Tibial artery (tissue), 4 donors: ENCODE measurements around the gene COLGALT1.

ENCODE experiments used
- DNase-seq, 2 donors: peaks; one replicate each; pipeline ENCODE4 v3.0.0-alpha.2; 2019
- H3K27ac ChIP-seq, 2 donors: fragments of 200-600 bp; sonication (generic) in 1 of 2; 1 replicate in 1 of 2; 2 replicates in 1 of 2; pipeline ENCODE4 v1.5.1; 2018 to 2019; ENCODE audit warnings: mild to moderate bottlenecking in 1 of 2
- H3K27me3 ChIP-seq, 2 donors: fragments of 200-600 bp; sonication (generic) in 1 of 2; one replicate each; pipeline versions ENCODE4 v1.5.1 to v1.6.0; 2016 to 2019
- H3K36me3 ChIP-seq, 3 donors: fragments of 200-600 bp; sonication (generic) in 2 of 3; one replicate each; pipeline ENCODE4 v1.5.1; 2016 to 2019; ENCODE audit warnings: mild to moderate bottlenecking in 2 of 3
- H3K4me1 ChIP-seq, 4 donors: fragments of 200-600 bp; sonication (generic) in 2 of 4; 1 replicate in 3 of 4; 2 replicates in 1 of 4; pipeline ENCODE4 v1.5.1; 2016 to 2019
- H3K4me3 ChIP-seq, 2 donors: fragments of 200-600 bp; sonication (generic) in 1 of 2; 1 replicate in 1 of 2; 2 replicates in 1 of 2; pipeline ENCODE4 v1.5.1; 2018 to 2019; ENCODE audit warnings: mild to moderate bottlenecking in 2 of 2
- H3K9me3 ChIP-seq, 3 donors: fragments of 200-600 bp; sonication (generic) in 1 of 3; one replicate each; pipeline ENCODE4 v1.5.1; 2016 to 2019
- intact Hi-C: fragments of 100-400 bp; cut with DNase I; formaldehyde crosslinking; loops from one replicate; pipeline ENCODE4 v1.15.0; 2023; ENCODE audit warnings: low total_unique reads
- TF ChIP-seq, protein P1 (sequence below), 2 experiments: fragments of 200-600 bp in 1 of 2; fragments of 450-650 bp in 1 of 2; IDR thresholded peaks; one replicate each; pipeline ENCODE4 v1.5.1; 2017 to 2019; ENCODE audit warnings: antibody characterized with exemption in 2 of 2, mild to moderate bottlenecking in 1 of 2, moderate library complexity in 1 of 2

The COLGALT1 gene

DNA sequence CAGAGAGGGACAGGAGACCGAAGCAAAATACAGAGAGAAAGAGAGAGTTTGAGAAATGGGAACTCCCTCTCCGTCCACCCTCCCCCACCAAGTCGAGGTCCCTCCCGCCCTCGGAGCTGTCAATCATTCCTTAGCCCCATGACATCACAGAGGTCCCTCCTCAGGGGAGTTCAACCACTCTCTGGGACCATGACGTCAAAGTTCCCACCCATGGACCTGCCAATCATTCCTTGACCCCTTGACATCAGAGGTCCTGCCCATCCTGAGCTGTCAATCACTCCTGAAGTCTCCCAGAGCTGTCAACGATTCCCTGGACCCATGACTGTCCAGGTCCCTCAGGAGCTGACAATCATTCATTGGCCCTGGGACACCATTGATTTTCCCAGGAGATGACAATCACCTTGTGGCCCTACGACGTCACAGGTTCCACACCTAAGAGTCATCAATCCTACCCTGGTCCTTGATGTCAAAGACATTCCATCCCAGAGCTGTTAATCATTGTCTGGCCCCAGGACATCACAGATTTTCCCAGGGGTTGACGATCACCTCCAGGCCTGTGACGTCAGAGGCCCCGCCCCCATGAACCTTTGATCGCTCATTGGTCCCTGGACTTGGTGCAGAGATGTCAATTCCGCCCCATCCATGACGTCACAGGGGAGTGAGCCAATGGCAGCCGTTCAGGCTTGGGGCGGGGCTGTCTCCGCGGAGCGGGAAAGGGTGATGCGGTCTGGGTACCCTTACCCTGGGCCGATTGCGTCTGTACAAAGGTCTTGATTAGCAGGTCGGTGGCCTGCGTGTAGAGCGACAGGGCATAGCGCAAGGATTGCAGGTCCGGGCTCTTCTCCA lies 61.7 kb downstream of the COLGALT1 start:
- H3K4me1 ChIP-seq = peaks cover 0 to 11% (median 6%) of the 10 kb centered on the region in 4 donors
- intact Hi-C loops = no loop called here
- TF ChIP-seq, protein P1, sequence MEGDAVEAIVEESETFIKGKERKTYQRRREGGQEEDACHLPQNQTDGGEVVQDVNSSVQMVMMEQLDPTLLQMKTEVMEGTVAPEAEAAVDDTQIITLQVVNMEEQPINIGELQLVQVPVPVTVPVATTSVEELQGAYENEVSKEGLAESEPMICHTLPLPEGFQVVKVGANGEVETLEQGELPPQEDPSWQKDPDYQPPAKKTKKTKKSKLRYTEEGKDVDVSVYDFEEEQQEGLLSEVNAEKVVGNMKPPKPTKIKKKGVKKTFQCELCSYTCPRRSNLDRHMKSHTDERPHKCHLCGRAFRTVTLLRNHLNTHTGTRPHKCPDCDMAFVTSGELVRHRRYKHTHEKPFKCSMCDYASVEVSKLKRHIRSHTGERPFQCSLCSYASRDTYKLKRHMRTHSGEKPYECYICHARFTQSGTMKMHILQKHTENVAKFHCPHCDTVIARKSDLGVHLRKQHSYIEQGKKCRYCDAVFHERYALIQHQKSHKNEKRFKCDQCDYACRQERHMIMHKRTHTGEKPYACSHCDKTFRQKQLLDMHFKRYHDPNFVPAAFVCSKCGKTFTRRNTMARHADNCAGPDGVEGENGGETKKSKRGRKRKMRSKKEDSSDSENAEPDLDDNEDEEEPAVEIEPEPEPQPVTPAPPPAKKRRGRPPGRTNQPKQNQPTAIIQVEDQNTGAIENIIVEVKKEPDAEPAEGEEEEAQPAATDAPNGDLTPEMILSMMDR (IDR thresholded peaks at IDR 0.05) = no peak
- peaks cover 0 to 12% (median 10%) of the 10 kb centered on the region in 3 donors for H3K9me3 ChIP-seq
- no peak overlapping the region for H3K27ac ChIP-seq
- DNase-seq = no peak
- peak overlapping the region in 1 of 2 donors; percentile 19 for H3K4me3 ChIP-seq
- peaks cover 0 to 5% (median 0%) of the 10 kb centered on the region in 3 donors for H3K36me3 ChIP-seq
- H3K27me3 ChIP-seq = peaks cover 0 to 61% of the 10 kb centered on the region in 2 donors

DNA sequence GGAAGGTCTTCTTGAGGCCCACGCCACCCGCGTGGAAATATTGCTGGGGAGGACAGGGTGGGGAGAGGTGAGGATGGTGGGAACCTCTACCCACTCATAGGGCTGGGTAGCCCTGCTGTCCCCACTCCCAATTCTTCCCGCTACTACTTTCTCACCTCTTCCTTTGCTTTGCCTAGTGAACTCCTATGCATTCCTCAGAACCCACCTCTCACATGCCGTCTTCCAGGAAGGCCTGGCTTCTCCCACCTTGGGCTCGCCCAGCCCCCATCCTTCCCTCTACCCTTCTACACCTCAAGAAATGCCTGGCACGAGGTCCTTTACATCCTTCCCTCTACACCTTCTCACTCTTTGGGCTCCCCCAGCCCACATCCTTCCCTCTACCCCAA lies 62.4 kb downstream of the COLGALT1 start:
- peaks cover 0 to 11% (median 6%) of the 10 kb centered on the region in 4 donors for H3K4me1 ChIP-seq
- peaks cover 0 to 59% of the 10 kb centered on the region in 2 donors for H3K27me3 ChIP-seq
- intact Hi-C loops = no loop called here
- no peak overlapping the region for H3K4me3 ChIP-seq
- no peak overlapping the region for H3K27ac ChIP-seq
- TF ChIP-seq, protein P1 (IDR thresholded peaks at IDR 0.05) = no peak
- no peak for DNase-seq
- H3K9me3 ChIP-seq = peaks cover 0 to 12% (median 10%) of the 10 kb centered on the region in 3 donors
- H3K36me3 ChIP-seq = peaks cover 0 to 5% (median 0%) of the 10 kb centered on the region in 3 donors

DNA sequence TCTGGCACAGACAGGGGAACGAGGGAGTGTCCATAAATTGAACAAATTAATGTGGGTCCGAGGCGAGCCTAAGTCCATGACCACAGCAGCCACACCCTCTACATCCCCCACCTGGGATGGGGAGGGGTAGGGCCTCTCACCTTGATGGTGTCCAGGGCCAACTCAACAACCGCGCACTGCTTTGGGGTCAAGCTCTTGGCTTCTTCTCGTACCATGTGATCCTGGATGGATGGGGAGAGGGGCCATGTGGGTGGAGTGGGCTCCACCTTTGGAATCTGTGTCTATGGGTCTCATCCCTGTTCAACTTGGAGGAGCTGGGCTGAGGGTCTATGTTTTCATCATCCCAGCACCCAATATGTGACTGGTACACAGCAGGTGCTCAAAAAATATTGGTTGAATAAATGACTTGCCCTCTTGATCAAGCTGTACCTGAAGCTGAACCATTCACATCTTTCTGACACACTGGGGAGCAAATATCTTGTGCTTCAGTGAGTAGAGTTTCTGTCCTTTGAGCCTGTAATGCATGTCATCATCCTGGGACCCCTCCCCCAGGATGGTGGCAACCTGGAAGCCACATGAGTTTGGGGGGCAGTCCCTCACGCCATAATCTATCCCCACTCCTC lies 62.9 kb downstream of the COLGALT1 start:
- Histone ChIP-seq H3K36me3 (peaks cover 0 to 5% (median 0%) of the 10 kb centered on the region in 3 donors), H3K27ac (no peak overlapping the region), H3K27me3 (peaks cover 0 to 59% of the 10 kb centered on the region in 2 donors), H3K4me3 (no peak overlapping the region), H3K9me3 (peaks cover 0 to 12% (median 10%) of the 10 kb centered on the region in 3 donors), H3K4me1 (peaks cover 0 to 11% (median 6%) of the 10 kb centered on the region in 4 donors)
- no peak for DNase-seq
- intact Hi-C loops = no loop called here
- TF ChIP-seq, protein P1 (IDR thresholded peaks at IDR 0.05) = no peak

DNA sequence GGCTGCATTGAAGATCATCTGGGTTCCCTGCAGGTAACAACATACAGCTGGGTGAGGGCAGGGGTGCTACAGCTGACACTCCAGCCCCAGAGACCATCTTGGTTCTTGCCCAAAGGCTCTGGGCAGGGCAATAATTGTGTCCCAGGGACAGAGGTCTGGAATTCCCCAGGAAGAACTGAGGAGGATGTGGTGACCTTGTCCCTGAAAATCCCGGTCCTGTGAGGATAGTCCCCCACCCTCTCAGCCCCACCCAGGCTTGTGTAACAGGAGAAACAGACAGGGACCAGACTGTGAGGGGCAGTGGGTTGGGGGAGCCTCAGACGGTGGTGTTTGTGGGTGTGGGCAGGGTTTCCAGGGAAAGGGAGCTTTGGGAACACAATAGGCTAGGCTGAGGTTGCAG lies 63.5 kb downstream of the COLGALT1 start:
- Histone ChIP-seq H3K4me1 (peaks cover 0 to 11% (median 6%) of the 10 kb centered on the region in 4 donors), H3K4me3 (no peak overlapping the region), H3K36me3 (peaks cover 0 to 5% (median 0%) of the 10 kb centered on the region in 3 donors), H3K9me3 (peaks cover 0 to 12% (median 10%) of the 10 kb centered on the region in 3 donors), H3K27me3 (peaks cover 0 to 59% of the 10 kb centered on the region in 2 donors), H3K27ac (no peak overlapping the region)
- intact Hi-C loops = no loop called here
- TF ChIP-seq, protein P1 (IDR thresholded peaks at IDR 0.05) = no peak
- DNase-seq = no peak

DNA sequence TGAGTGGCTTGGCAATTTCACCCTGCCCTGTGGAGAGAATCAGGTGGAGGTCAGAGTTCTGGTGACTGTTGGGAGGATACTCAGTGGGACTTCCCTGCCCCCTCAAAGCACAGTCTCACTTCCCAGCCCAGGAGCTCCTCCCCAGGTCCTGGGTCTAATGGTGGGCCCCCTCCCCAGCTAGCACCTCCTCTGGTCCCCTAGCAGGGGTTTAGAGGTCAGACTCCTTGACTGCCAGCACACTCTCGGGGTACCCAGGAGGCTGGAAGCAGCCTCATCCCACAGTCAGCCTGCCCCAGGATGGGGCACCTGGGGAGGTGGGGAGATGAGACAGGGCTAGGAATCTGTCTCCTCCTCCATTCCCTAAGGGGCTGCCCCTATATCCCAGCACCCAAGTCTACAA lies 65.2 kb downstream of the COLGALT1 start:
- peaks cover 0 to 42% of the 10 kb centered on the region in 2 donors for H3K27me3 ChIP-seq
- TF ChIP-seq, protein P1 (IDR thresholded peaks at IDR 0.05) = no peak
- peaks cover 0 to 12% (median 10%) of the 10 kb centered on the region in 3 donors for H3K9me3 ChIP-seq
- H3K4me1 ChIP-seq = peaks cover 0 to 11% (median 6%) of the 10 kb centered on the region in 4 donors
- no peak for DNase-seq
- H3K4me3 ChIP-seq = no peak overlapping the region
- H3K27ac ChIP-seq = no peak overlapping the region
- H3K36me3 ChIP-seq = peaks cover 0 to 5% (median 0%) of the 10 kb centered on the region in 3 donors
- intact Hi-C loops = no loop called here
